NCI-H345 treated with DMSO at 0.1 percent for 48 hours (cell line): ENCODE results near the gene PDE8A.

Source experiments
- DNase-seq: peaks from one replicate; lab custom pipeline; 2025; ENCODE audit not compliant: unreplicated experiment; lab: John Stamatoyannopoulos, UW

Gene PDE8A

GRCh38 chr15:85030301-85030929 lies 48.8 kb downstream of the PDE8A start:
- no peak for DNase-seq

GRCh38 chr15:85031086-85031943 lies 49.7 kb downstream of the PDE8A start:
- DNase-seq, result no peak

- no peak for DNase-seq
Measured at GRCh38 chr15:85031944-85032558, 50.4 kb downstream of the PDE8A start.

- DNase-seq, result no peak
Measured at GRCh38 chr15:85033148-85033547, 51.5 kb downstream of the PDE8A start.

GRCh38 chr15:85034276-85034675 lies 52.6 kb downstream of the PDE8A start:
- DNase-seq, result no peak

GRCh38 chr15:85035980-85036379 lies 54.3 kb downstream of the PDE8A start:
- no peak for DNase-seq

- DNase-seq, result no peak
Measured at GRCh38 chr15:85036716-85037115, 55.1 kb downstream of the PDE8A start.

GRCh38 chr15:85037641-85038040 lies 56.0 kb downstream of the PDE8A start:
- DNase-seq, result no peak

- DNase-seq, result no peak
Measured at GRCh38 chr15:85041230-85041629, 59.6 kb downstream of the PDE8A start.

GRCh38 chr15:85044251-85044853 lies 62.7 kb downstream of the PDE8A start:
- DNase-seq, result no peak

GRCh38 chr15:85044894-85045293 lies 63.2 kb downstream of the PDE8A start:
- no peak for DNase-seq

- no peak for DNase-seq
Measured at GRCh38 chr15:85045615-85046014, 64.0 kb downstream of the PDE8A start.

GRCh38 chr15:85047271-85047948 lies 65.8 kb downstream of the PDE8A start:
- no peak for DNase-seq

- no peak for DNase-seq
Measured at GRCh38 chr15:85048430-85048829, 66.8 kb downstream of the PDE8A start.

GRCh38 chr15:85049805-85050204 lies 68.1 kb downstream of the PDE8A start:
- no peak for DNase-seq

- no peak for DNase-seq
Measured at GRCh38 chr15:85059734-85060133, 78.1 kb downstream of the PDE8A start.

GRCh38 chr15:85062560-85062959 lies 80.9 kb downstream of the PDE8A start:
- no peak for DNase-seq

GRCh38 chr15:85063088-85063487 lies 81.4 kb downstream of the PDE8A start:
- DNase-seq, result no peak

- DNase-seq, result no peak
Measured at GRCh38 chr15:85063522-85064079, 81.9 kb downstream of the PDE8A start.

GRCh38 chr15:85064710-85065109 lies 83.1 kb downstream of the PDE8A start:
- DNase-seq, result no peak

GRCh38 chr15:85071061-85071460 lies 89.4 kb downstream of the PDE8A start:
- DNase-seq, result no peak
